HG03045 (cell line): ENCODE results near the gene AP2B1.

Experiments used
- ATAC-seq: cut with Tn5 transposase; IDR thresholded peaks from one replicate; pipeline ENCODE4 v1.9.1; 2021; ENCODE audit warnings: mild to moderate bottlenecking, moderate library complexity; ENCODE audit not compliant: unreplicated experiment

Gene AP2B1

DNA sequence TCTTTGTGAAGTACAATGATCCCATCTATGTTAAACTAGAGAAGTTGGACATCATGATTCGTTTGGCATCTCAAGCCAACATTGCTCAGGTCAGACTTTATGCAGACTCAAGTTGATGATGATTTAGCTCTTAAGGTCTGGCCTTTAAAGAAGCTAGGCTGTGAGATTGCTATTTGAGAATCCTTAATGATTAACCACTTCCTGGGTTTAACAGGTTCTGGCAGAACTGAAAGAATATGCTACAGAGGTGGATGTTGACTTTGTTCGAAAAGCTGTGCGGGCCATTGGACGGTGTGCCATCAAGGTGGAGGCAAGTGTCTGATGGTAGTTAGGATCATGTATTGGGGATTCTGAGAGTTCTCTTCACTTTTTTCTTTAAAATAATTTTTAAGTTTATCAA lies 40.3 kb downstream of the AP2B1 start:
- ATAC-seq, result no peak

DNA sequence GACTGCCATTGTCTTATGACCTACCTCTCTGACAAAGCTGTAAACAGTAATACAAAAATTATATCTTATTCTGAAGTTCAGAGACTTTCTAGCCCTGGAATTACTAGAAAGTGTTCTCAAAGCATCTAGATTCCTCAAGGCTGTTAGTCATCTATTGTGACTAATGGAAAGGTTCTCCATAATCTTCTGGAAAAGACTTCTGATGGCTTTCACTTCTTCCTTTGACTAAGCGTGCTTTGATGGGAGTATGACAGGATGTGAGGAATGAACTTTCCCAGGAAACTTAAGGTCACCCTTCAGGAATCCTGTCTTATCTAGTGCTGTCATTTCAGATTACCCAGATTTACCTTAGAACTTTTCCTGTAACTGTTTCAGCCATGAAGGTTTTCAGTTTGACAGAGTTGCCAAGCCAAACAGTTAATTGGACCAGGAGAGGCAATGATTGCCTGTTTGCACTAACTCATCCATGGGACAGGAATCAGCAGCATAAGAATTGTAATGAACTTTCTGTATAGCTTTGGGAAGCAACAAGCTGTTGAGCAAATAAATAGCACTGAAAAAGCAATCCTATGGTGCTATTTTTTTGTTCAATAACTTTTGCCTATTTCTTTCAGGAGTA lies 43.5 kb downstream of the AP2B1 start:
- no peak for ATAC-seq

DNA sequence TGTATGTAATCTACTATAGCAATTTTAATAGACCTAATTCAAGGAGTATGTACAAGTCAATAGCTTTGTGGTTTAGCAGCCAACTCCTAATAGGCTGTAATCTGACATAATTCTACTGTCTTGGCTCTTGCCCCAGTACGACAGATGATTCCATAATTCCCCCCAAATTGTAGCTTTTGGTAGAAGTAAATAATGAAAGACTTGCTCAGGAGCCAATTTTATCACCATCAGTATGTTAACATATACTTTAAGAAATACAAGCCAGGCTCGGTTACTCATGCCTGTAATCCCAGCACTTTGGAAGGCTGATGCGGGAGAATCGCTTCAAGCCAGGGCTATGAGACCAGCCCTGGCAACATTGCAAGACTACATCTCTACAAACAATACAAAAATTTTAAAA lies 53.9 kb downstream of the AP2B1 start:
- no peak for ATAC-seq

DNA sequence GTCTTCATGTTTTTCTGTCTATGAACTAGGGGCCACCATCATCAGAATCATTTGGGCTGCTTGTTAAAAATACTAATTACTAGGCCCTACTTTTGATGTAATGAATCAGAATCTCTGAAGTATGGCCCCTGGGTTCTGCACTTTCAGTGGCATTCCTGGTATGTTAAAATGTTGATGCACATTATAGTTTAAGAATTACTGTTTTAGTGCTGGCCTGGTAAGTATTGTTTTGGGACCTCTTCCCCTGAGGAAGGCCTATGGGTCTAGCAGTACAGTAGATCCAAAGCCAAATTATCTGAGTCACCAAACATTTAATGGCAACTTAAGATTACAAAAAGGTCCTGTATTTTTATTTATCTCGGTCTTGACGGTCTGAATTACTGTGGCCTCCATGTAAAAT lies 58.8 kb downstream of the AP2B1 start:
- ATAC-seq, result no peak

DNA sequence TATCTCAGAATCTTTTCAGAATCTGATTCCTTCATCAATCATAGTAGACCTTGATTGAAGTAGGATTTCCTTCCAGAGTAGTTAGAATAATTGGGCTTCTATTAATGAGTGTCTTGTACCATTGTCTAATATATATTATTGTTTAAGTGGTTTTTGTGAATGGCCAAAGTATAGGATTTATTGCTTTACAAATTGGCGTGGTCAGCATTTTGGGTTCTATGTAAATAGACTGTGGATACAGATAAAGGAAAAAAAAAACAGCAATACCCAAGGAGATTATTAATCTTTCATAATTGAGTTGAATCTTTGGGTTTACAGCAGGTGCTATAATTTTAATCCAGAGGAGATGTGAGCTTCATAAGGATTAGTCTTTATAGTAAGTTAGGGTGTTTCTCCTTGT lies 64.3 kb downstream of the AP2B1 start:
- ATAC-seq, result no peak

DNA sequence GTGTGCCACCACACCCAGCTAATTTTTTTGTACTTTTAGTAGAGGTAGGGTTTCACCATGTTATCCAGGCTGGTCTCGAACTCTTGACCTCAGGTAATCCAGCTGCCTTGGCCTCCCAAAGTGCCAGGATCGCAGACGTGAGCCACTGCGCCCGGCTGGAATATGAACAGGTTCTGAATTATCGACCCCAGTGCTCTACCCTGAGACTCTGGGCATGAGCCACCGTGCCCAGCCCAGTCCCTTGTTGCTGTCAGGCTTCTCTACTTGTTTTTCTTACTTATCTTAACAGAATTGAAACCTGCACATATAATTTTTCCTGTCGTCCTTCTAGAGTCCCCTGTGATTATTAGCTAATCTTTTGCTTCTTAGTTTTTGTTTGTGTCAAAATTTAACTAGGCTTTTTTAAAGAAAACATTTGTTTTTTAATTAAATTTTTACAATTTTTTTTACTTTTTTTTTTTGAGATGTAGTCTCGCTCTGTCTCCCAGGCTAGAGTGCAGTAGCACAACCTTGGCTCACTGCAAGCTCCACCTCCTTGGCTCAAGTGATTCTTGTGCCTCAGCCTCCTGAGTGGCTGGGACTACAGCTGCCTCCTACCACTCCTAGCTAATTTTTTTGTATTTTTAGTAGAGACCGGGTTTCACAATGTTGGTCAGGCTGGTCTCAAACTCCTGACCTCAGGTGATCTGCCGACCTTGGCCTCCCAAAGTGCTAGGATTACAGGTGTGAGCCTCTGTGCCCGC lies 66.7 kb downstream of the AP2B1 start:
- no peak for ATAC-seq

DNA sequence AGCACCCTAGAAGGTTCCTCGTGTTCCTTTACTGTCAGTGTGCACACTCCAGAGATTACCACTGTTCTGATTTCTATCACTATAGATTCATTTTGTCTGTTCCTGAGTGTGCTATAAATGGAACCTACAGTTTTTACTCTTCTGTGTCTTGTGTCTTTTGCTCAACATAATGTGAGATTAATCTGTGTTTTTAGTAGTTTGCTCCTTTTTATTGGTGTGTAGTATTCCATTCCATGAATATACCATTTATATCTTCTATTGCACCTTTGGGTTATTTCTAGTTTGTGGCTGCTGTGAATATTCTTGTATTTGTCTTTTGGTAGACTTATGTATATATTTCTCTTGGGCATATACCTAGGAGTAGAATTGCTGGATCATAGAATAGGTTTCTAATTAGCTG lies 68.2 kb downstream of the AP2B1 start:
- ATAC-seq, result no peak

DNA sequence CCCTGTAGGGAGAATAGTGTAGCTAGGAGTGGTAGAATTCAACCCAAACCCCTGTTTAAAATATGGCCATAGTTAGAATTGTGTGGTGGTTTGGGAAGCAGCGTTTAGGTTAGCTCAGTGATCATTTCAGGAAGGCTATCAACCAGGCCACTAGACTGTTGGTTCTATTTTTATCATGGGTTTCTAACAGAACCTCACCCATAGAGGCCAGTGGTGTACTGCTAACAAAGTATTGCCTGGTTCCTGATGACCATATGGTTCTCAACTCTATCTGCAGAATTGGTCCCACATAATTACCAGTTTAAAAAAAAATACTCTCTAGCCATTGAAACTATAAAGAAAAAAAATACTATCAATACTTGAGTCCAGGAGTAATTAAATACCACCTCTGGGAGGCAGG lies 73.8 kb downstream of the AP2B1 start:
- ATAC-seq, result no peak

DNA sequence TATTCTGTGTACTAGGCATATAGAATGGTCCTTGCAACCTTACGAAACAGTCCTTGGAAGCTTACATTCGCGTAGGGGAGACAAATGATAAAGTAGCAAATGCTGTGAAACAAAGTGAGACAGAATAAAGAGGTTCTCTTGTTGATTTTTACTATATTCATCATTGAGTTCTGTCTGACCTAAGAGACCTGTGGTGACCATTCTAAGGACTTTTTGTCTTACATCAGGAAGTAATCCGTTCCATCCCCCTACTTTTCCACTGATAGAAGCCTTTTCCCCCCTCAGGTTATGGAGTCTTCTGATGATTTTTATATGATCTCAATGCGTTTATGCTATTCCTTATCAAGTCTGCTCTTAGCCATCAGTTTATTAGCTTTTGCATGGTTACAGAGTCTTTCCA lies 77.6 kb downstream of the AP2B1 start:
- ATAC-seq, result no peak

DNA sequence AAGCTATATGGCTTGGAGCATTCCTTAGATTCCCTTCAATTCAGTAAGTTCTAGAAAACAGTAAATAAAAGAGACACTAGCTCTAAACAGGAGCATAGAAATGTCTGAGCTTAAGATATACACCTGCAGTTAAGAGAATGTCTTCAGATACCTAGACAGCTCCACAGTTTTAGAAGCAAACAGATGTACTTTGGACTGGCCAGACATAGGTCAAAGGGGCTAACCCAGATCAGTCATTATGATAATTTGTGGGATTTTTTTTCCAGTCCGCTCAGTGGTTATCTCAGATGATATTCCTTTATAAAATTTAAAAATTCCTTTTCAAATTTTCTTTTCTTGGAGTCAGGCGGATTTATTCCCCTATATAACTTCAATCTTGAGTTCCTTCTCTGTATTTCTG lies 78.5 kb downstream of the AP2B1 start:
- no peak for ATAC-seq

DNA sequence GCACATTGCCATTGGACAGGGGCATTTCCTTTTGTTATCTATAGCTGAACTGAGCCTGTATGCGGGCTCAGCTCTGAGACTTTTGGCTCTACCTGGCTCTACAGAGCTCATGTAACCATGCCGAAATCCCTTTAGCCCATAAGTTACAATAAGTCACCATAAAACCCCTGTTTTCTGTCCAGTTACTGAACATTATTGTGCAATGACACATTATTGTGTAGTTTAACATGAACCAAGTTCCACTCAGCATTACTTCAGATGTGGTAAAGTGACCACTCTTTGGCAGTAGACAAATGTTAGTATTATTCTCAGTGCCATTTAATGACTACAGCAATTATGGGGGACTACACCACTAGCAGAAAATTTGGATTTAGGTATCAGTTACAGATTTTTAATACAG lies 78.9 kb downstream of the AP2B1 start:
- ATAC-seq, result no peak

DNA sequence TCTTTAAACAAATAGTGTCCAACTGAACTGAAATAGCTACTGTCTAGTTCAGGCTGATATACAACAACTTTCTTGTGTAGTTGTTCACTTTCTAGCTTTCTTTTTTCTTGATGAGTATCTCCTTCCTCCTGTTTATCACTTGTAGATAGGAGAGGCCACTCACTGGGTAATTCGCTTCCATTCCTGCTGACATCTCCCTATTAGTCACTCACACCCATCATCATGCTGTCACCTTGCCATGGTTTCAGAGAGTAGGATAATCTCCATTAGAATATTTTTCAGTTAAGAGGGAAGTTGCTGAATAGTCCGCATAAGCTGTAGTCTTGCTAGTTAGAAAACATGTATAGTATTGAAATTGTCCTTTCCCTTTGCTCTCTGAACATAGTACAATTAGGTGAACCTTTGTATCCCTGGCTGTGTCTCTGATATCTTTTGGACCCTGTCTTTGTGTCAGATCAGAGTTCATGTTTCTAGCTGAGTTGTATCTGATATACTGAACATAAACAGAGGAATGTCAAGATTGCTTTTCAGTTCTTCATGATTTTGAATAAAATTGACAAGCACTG lies 79.9 kb downstream of the AP2B1 start:
- ATAC-seq, result no peak

DNA sequence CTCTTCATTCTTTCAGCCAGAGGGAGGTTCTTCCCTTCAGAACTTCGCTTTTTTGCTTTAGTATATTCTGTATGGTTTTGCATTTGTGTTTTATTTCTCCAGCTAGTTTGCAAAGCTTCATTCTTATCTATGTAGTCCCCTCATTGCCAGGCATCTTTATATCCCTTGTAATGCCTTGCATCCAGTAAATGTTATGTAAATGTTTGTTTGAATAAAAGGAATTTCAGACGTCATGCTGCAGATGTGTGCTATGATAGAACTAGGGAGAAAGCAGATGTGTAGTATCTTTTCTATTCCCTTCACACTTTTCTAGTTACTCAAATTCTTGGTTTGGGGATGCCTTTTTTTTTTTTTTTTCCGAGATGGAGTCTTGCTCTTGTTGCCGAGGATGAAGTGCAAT lies 81.7 kb downstream of the AP2B1 start:
- no peak for ATAC-seq

DNA sequence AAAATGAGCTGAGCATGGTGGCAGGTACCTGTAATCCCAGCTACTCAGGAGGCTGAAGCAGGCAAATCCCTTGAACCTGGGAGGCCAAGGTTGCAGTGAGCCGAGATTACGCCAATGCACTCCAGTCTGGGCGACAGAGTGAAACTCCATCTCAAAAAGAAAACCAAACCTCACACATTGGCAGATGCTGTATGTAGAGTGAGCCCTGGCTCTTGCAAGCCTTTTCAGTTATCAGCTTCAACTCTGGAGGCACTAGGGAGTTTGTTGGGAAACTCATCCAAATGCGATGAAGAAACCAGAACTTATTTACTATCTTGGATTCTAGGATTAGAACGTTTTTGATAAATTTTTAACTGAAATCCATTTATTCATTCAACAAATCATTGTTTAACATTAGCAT lies 87.4 kb downstream of the AP2B1 start:
- no peak for ATAC-seq

DNA sequence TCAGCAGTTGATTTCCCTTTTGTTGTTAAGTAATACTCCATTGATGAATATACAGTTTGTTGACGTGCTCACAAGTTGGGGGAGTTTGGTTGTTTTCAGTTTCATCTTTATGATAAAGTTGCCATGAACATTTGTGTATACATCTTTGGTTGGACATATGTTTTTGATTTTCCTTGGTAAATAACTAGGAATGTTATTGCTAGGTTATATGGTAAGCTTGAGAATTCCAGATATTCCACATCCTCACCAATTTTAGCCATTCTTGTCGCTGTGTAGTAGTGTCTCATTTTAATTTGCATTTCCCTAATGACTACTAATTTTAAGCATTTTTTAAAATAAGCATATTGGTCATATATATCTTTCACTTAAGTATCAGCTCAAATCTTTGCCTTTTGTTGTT lies 89.3 kb downstream of the AP2B1 start:
- no peak for ATAC-seq

DNA sequence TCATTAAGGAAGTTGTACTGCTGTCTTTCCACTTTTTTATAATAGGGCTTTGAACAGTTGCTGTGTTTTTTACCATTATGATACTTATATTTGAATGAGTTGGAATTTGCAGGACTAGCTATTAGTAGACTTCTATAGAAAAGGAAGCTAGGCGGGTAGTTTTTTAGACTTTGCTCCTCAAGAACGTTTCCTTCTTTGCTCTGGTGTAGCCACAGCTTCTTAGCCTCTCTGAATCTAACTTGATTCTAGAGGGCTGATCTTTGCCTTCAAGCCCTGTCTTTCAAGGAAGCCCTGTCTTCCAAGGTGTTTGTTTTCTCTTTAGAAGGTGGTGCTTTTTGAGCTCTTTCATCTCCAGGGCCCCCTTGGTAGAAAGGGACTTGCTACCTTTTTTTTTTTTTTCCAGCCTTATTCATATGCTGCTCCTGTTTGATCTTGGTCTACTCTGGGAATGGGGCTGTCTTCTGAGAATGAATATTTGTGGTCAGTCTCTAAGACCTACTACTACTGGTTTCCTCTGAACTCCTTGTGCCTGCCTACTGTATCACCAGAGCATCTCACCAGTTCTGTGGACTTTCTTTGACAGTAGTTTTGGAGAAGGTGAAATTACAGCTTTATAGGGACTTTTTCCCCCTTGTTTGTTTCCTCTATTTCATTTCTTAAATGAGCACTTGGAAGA lies 92.0 kb downstream of the AP2B1 start:
- ATAC-seq, result no peak

DNA sequence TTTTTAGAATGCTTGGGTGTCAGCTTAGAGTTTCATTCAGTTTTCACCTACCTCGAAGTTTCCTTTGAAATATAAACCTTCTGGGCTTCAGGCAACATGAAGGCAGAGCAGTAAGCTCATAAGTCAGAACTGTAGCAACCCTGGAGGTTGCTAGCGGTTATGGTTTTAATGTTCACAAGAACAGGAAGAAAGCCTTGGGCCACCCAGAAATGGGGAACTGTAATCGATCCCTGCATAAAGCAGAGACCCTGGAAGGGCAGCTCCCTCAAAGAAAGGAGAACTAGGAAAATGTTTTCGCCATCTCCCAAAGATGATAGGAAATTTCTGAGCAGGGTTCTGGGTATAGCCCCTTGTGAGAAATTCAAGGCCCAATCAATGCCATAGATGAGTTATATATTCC lies 96.5 kb downstream of the AP2B1 start:
- ATAC-seq, result no peak

DNA sequence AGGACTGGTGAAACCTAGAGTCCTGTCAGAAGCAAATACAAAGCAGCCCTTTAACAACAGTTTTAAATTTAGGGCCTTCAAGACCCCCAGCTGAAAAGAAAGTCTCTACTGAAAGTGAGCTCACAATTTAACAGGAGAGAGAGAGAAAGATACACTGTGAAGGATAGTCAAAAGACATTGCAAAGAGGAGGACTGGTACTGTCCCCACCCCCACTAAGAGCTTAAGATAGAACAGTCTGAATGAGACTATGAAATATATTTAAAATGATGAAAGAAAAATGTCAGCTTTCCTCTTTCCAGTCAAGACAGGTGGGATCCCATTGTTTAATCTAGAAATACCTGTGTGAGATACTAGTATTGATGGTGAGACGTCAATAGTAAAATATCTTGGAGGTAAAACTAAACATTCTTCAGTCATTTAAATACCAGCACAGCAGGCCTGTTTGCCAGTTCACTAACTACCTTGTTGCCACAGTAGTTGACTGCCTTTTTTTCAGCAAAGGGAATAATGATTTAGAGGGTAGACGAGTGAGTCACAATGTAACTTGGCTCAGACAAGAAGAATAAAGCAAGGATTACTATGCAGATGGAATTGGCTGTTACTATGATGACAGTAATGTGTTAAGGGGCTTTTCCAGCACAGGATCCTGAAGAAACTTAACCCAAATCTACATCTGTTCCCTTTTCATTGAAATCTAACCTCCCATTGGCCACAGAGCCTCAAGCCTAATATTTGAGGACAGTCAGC lies 97.1 kb downstream of the AP2B1 start:
- no peak for ATAC-seq

DNA sequence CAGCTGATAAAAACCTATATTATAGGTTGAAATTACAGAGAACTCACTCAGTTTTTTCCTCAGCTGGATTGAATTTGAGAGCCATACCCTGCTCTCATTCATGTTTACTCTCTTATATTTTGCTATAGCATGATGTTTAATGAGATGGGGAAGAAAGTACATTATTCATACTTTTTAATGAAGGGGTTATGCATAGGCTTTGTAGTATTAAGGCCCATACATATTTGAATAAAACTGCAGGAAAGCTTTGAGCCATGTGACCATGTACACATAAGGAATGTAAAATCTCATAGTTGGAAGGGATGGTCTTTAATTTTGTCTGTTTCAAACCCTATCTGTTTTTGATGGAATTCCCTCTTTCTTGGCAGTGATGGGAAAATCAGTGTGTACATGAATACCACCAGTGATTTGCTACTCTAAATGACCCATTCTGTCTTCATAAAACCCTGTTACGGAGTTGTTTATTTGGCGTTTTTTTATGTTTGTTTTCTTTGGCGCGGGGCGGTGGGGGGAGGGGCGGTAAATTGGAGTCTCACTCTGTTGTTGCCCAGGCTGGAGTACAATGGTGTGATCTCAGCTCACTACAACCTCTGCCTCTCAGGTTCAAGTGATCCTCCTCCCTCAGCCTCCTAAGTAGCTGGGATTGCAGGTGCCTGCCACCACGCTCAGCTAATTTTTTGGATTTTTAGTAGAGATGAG lies 105.5 kb downstream of the AP2B1 start:
- no peak for ATAC-seq

DNA sequence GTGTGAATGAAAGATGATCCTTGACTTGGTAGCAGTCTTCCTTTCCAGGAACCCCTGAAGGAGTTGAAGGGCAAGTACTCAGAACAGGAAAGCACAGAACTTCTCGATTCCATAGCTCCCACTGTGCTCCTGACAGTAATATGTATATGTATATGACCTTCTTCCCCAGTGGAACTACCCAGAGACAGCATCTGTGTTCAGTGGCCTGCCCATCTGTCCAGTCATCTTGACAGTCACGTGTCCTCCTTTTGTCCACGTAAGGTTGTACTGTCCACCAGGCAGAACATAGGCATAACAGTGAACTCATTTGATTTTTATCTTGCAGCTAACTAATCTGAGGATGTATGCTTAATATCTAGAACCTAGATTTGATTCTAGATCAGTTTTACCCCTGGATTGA lies 106.5 kb downstream of the AP2B1 start:
- no peak for ATAC-seq

DNA sequence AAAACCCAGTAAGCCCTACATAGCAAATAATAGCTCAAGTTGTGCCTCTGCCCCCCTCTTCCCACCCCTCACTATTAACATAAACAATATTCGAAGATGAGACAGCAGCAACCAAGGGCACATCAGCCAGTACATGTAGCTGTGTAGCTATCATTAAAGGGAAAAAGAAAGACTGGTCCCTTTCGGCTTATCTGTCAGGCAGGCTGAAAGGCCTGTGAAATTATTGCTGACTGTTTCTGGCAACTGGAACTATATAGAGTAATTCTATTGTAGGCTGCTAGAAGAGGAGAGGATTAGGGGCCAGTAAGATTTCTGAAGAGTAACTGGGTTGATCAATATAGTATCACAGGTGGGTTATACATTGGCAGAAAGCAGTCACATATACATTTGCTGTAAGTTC lies 107.8 kb downstream of the AP2B1 start:
- ATAC-seq, result no peak
